ENCODE results near the gene DLEC1.

Gene DLEC1

DNA sequence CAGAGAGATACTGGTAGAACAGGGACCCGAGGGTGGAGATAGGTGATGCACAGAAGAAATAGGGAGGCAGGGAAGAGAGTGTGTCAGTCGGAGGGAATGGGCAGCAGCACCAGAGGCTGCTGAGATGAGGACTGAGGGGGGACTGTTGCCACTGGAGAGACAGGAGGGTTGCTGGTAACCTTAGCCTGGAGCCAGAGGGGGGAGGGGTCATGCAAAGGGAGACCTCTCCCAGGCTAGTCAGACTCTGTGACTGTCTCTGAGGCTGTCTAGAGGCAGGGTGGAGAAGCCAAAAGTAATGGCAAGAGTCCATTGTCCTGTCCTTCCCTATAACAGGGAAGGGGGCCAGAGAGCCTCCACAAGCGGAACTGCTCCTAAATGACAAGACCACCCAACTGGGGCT, 2.1 kb upstream of the DLEC1 start:
- TF ChIP-seq, protein P1, sequence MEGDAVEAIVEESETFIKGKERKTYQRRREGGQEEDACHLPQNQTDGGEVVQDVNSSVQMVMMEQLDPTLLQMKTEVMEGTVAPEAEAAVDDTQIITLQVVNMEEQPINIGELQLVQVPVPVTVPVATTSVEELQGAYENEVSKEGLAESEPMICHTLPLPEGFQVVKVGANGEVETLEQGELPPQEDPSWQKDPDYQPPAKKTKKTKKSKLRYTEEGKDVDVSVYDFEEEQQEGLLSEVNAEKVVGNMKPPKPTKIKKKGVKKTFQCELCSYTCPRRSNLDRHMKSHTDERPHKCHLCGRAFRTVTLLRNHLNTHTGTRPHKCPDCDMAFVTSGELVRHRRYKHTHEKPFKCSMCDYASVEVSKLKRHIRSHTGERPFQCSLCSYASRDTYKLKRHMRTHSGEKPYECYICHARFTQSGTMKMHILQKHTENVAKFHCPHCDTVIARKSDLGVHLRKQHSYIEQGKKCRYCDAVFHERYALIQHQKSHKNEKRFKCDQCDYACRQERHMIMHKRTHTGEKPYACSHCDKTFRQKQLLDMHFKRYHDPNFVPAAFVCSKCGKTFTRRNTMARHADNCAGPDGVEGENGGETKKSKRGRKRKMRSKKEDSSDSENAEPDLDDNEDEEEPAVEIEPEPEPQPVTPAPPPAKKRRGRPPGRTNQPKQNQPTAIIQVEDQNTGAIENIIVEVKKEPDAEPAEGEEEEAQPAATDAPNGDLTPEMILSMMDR (IDR thresholded peaks at IDR 0.05; ENCODE audit: low read depth, low read length, missing control alignments): no peak
- in situ Hi-C loops (cut with HindIII; ENCODE audit: low sequenced_read_pairs): no loop called here
- no peak for DNase-seq (ENCODE audit: low read depth)
- no peak overlapping the region for H3K4me3 ChIP-seq (ENCODE audit: low read depth, low read length)

DNA sequence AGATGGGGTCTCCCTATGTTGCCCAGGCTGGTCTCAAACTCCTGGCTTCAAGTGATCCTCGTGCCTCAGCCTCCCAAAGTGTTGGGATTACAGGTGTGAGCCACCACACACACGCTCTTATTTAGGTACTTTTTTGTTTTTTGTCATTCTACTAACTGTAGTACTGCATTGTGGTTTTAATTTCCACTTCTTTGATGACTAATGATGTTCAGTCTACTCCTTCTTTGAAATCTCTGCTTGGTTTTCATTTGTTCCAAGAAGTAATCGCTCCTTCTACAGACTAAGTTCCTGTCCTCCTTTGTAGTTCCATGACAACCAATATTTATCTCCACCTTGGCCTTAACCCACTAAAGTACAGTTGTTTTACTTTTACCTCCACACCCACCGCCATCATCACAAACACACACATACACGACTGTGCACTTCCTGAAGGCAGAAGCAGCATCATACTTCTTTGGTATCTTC, 529 bp upstream of the DLEC1 start:
- in situ Hi-C loops (cut with HindIII; ENCODE audit: low sequenced_read_pairs): no loop called here
- DNase-seq (ENCODE audit: low read depth): no peak

DNA sequence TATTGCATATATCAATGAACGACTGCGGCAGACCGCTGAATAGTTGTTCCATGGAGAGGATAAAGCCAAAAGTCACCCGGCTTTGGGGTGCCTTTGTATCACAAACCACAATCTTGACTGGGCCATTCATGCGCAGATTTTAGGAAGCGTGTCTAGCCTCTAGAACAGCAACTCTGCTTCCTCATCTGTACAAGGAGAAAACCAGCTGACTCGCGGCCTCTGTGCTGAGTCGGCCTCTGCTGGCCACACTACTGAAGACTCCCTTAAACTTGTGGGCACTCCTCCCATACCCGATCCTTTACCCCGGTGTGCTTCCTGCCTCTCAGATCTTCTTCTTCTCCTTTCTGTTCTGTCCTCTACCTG, 872 bp downstream of the DLEC1 start:
- in situ Hi-C loops (cut with HindIII; ENCODE audit: low sequenced_read_pairs): no loop called here
- no peak overlapping the region for H3K4me3 ChIP-seq (ENCODE audit: low read depth, low read length)
- no peak for DNase-seq (ENCODE audit: low read depth)
- TF ChIP-seq, protein P1 (IDR thresholded peaks at IDR 0.05; ENCODE audit: low read depth, low read length, missing control alignments): no peak

More for the DNA sequence above, 529 bp upstream of the DLEC1 start:
- no peak overlapping the region for H3K4me3 ChIP-seq (ENCODE audit: low read depth, low read length)
- TF ChIP-seq, protein P1 (IDR thresholded peaks at IDR 0.05; ENCODE audit: low read depth, low read length, missing control alignments): no peak

DNA sequence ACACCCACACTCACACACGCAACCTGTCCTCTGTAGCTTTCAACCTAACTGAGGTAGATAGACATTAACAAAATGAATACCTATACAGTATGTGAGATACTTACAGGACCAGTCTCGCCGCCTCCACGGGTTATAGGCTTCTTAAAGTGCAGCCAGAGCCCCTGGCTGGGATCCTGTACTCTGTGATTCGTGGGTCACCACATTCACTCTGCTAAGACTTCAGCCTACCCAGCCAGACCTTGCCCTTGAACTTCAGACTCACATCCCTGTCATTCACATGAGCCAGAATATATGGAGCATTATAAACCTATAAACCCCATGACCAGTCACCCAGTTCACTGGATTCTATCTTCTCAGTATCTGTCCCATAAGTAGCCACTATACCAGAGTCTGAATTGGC, 1.4 kb downstream of the DLEC1 start:
- DNase-seq (ENCODE audit: low read depth): no peak
- in situ Hi-C loops (cut with HindIII; ENCODE audit: low sequenced_read_pairs): no loop called here
- TF ChIP-seq, protein P1 (IDR thresholded peaks at IDR 0.05; ENCODE audit: low read depth, low read length, missing control alignments): no peak
- H3K4me3 ChIP-seq (ENCODE audit: low read depth, low read length): no peak overlapping the region

DNA sequence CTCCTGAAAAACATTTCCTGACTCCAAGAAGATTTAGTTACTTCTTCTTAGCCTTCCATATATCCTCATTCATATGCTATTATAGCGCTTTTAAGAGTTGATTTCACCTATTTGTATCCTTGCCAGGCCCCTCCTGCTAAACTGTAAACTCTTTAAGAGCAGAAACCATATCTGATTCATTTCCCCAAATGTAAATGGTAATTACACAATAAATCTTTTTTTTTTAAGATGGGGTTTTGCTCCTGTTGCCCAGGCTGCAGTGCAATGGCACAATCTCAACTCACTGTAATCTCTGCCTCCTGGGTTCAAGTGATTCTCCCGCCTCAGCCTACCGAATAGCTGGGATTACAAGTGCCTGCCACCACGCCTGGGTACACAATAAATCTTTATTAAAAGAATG, 4.5 kb downstream of the DLEC1 start:
- in situ Hi-C loops (cut with HindIII; ENCODE audit: low sequenced_read_pairs): no loop called here
- no peak overlapping the region for H3K4me3 ChIP-seq (ENCODE audit: low read depth, low read length)
- no peak for DNase-seq (ENCODE audit: low read depth)
- TF ChIP-seq, protein P1 (IDR thresholded peaks at IDR 0.05; ENCODE audit: low read depth, low read length, missing control alignments): no peak

DNA sequence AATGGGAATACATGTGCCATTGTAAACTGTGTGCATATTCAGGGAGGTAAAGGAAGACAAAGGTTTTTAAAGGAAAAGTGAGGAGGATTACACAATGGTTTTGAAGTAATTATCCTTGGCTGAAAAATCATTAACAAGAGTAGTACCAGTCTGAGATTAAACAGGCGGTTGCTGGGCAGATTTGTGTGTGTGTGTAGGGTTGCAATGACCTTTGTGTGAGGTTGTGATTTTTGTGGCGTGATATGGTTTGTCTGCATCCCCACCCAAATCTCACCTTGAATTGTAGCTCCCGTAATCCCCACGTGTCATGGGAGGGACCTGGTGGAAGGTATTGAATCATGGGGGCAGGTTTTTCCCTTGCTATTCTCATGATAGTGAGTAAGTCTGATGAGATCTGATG, 7.0 kb downstream of the DLEC1 start:
- no peak overlapping the region for H3K4me3 ChIP-seq (ENCODE audit: low read depth, low read length)
- TF ChIP-seq, protein P1 (IDR thresholded peaks at IDR 0.05; ENCODE audit: low read depth, low read length, missing control alignments): no peak
- no peak for DNase-seq (ENCODE audit: low read depth)
- in situ Hi-C loops (cut with HindIII; ENCODE audit: low sequenced_read_pairs): no loop called here

DNA sequence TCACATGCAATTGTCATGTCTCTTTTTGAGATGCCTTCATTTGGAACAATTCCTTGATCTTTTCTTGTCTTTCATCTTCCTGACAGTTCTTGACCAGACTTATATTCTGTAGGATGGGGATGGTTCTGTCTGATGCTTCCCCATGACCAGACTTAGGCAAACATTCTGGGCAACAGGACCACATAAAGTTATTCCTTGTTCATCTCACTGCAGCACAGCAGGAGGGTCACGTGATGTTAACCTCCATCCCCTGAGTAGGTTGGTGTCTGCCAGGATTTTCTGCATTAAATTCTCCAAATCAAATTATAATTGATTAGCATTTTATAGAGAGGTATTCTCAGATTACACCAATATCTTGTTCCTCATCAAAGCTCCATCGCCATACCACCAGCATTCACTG, 7.8 kb downstream of the DLEC1 start:
- no peak overlapping the region for H3K4me3 ChIP-seq (ENCODE audit: low read depth, low read length)
- no peak for DNase-seq (ENCODE audit: low read depth)
- in situ Hi-C loops (cut with HindIII; ENCODE audit: low sequenced_read_pairs): no loop called here
- TF ChIP-seq, protein P1 (IDR thresholded peaks at IDR 0.05; ENCODE audit: low read depth, low read length, missing control alignments): no peak
